GM19468 (cell line): Measurements from ENCODE around the gene CAMKMT.
"Not testable (repeated sequence)": the region's sequence is repeated elsewhere in the genome, so short reads cannot be mapped to it uniquely, and the experiment has no call there.

ENCODE experiments used
- ATAC-seq: cut with Tn5 transposase; IDR thresholded peaks from one replicate; pipeline ENCODE4 v1.9.1; 2021; ENCODE audit warnings: mild to moderate bottlenecking, moderate library complexity, moderate number of reproducible peaks; ENCODE audit not compliant: unreplicated experiment; ENCODE audit errors: extremely low read depth

Gene CAMKMT

DNA sequence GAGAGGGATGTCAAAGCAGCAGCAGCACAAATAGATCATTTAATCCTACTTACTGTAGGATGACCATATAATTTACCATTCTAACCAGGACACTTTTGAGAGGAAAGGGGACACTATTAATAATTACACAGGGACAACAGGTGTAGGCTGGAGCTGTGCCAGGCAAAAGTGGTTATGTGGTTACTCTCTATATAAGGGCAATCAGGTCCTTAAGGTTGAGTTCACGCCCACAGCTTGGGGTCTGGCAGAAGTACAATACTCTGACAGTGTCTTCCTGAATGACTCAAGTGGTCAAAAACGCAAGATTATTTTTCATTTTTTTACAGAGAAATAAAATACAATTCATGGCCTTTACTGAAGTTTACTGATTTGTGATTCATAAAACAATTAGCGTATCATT is 3.2 kb upstream of the CAMKMT start:
- ATAC-seq = no peak

DNA sequence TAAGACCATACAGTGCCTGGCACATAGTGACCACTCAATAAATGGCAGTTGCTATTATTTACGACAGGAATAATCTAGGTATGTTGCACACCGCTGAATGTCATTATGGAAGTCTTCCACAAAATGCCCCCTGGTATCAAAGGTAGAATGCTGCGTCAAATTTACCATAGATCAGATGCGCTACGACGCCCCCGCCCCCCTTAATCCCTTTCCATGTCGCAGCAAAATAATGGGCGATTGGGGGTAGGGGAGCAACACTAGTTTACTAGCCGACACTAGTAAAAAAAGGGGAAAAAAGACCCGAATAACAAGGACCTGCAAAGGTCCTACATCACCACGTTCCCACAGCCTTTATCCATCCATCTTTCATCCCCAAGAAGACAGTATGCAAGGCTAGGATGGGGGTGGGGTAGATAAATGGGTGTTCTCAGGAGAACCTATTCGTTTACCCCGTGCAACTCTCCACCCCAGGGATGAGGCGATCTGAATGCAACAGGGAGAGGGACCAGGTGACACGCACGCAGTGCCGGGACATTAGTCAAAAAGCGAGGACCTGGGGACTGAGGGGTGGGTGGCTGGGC is 908 bp upstream of the CAMKMT start:
- ATAC-seq = no peak

GRCh38 chr2:44362207-44363015 is 664 bp downstream of the CAMKMT start:
- ATAC-seq = no peak

- no peak for ATAC-seq
These were observed 2.9 kb downstream of the CAMKMT start for GRCh38 chr2:44364604-44365003.

GRCh38 chr2:44367591-44367990 is 5.8 kb downstream of the CAMKMT start:
- ATAC-seq = no peak

DNA sequence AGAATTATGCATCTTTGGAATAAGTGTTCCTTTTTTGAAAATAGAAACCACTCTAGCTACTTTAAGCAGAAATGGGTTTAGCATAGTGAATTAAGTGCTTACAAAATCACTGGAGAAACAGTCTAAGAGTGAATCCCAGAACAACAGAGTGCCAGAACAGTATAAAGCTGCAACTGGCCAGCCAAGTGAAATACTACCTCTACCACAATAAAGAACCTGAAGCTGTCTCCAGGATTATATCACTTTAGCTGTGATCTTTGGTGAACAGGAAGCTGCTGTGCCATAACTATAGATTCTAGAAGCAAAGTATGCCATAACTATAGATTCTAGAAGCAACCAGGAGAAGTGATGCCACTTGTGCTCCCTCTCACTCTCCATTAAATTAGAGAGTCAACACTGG is 7.6 kb downstream of the CAMKMT start:
- ATAC-seq = no peak

DNA sequence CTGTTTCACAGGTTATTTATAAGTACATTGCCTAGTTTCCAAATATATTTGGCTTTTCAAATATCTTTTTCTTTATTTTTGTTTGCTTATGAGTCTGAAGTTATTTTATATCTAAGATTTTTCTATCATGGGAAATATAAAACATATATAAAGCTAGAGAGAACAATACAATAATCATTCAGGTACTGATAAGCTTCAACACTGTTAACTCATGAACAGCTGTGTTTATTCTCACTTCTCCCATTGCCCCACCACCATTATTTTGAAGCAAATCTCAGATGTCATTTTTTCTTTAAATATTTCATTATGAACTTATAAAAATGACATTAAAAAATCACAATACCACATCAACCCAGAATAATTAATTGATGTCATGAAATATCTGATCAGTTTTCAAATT is 9.7 kb downstream of the CAMKMT start:
- ATAC-seq = no peak

GRCh38 chr2:44372246-44372645 is 10.5 kb downstream of the CAMKMT start:
- no peak for ATAC-seq

GRCh38 chr2:44377486-44377885 is 15.7 kb downstream of the CAMKMT start:
- no peak for ATAC-seq

DNA sequence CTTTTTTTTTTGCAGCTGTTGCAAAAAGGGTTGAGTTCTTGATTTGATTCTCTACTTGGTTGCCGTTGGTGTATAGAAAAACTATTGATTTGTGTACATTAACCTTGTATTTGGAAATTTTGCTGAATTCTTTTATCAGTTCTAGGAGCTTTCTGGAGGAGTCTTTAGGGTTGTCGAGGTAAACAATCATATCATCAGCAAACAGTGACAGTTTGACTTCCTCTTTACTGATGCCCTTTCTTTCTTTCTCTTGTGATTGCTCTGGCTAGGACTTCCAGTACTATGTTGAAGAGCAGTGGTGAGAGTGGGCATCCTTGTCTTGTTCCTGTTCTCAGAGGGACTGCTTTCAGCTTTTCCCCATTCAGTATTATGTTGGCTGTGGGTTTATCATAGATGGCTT is 23.5 kb downstream of the CAMKMT start:
- not testable (repeated sequence) for ATAC-seq

DNA sequence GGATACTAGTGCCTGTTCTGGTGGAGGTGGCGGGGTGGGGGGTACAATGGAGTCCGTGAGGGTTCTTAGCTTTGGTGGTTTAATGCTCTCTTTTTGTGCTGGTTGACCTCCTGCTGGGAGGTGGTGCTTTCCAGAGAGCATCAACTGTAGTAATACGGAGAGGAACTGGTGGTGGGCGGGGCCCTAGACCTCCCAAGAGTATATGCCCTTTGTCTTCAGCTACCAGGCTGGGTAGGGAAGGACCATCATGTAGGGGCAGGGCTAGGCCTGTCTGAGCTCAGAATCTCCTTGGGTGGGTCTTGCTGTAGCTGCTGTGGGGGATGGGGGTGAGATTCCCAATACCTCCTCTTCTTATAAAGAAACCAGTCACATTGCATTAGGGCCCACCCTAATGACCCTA is 27.1 kb downstream of the CAMKMT start:
- no peak for ATAC-seq

DNA sequence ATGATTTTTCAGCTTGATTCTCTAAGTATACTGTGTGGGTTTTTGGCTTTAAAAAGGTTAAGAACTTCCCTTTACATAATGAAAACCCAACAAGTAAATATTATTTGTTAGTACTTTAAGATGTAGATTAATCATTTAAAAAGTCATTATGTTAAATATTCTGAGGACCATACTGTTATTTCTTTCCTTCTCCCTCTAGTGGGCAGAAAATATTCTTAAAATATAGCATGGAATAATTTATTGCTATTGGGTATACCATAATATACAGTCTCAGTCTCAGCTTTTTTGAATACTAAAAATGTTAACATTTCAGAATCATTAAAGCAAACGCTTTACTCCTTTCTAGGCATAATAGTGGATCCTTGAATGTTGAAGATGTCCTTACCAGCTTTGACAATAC is 28.1 kb downstream of the CAMKMT start:
- ATAC-seq = no peak

GRCh38 chr2:44392338-44392943 is 30.7 kb downstream of the CAMKMT start:
- ATAC-seq = no peak

- no peak for ATAC-seq
These were observed 35.9 kb downstream of the CAMKMT start for GRCh38 chr2:44397447-44398175.

GRCh38 chr2:44398243-44398897 is 36.6 kb downstream of the CAMKMT start:
- ATAC-seq = no peak

DNA sequence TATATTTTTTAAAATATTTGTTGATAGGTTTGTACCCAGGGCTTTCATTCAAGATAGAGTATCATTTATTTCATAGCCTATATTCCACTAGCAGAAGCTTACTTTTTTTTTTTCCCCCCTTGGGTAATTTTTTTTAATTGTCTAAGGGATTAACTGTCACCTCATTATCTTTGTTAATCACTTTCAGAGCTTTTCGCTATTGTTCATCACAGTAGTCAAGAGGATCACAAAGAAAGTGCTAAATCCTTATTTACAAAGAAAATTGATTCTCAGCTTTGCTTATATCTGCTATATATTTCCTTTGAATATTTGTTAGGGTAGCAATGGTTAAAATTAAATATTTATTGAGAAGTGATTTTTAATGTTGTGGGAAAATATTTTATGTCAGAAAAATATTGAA is 59.0 kb downstream of the CAMKMT start:
- no peak for ATAC-seq

DNA sequence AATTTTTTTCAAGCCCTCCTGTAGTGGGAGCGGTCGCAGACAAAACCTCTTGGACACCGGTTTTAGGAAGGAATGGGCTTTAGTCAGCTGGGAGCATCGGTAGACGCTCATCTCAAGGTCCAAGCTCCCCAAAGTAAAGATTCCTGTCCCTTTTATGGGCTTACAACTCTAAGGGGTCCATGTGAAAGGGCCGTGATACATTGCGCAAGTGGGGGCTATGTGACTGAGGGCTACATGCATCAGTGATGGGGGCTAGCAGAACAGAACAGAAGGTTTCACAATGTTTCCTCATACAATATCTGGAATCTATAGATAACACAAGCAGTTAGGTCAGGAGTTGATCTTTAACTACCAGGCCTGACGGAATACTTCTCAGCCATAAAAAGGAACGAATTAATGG is 62.5 kb downstream of the CAMKMT start:
- ATAC-seq = no peak

DNA sequence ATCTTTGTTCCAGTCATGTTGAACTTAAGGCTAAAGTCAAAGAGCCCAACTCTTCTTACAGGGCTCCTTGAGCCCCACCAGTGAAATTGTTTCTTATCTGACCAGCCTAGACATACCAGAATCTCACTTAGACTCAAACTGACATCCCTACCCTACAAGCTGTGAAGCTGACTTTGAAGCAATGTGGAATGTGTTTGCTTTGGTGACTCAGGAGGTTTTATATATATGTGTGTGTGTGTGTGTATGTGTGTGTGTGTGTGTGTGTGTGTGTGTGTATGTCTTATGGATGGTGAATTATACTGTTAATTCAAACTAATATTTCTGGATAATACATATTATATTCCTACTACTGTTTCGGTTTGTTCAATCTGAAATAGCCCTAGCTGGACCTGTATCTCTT is 67.3 kb downstream of the CAMKMT start:
- no peak for ATAC-seq

DNA sequence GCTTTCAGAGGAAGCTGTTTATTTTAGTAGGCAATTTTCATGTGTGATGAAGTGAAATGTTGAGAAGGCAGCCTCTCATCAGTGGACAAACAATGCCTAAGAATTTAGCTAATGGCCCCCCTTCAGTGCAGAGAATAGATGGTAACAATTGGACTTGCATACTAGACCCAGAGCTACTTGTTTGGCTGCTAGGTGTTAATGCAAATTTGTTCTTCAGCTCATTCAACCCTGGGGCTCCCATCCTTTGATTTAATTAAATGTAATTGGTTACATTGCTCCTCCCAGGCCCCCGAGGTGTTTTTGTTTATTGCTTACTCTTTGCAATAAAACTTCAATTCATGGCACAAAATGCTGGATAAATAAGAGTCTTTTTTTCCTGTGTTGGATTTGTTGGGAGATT is 68.6 kb downstream of the CAMKMT start:
- no peak for ATAC-seq

DNA sequence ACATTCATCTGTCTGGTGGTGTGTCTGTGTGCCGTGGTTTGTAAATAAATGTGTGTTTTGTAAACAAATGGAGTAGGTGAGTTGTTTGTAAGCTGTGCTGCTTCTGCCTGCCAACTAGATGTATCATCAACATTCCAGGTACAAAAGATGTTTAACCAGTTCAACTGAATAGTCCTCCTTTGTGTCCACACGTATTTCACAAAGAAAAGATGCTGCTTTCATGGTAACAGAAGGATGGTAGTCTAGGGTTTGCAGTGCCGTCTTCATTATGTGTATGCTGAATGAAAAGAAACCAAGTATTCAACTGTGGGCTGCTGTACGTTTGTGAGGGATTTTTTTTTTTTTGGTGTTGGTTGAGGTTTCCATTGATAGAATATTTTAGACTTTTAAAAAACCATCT is 72.1 kb downstream of the CAMKMT start:
- ATAC-seq = no peak
